Loucy (cell line): ENCODE results near the gene KMT2E.

Source experiments
- EZH2phosphoT487 ChIP-seq: fragments of 200-600 bp; IDR thresholded peaks from 2 replicates; pipeline ENCODE4 v1.6.1; 2018; ENCODE audit warnings: antibody characterized with exemption, mild to moderate bottlenecking, moderate library complexity, borderline replicate concordance
- TF ChIP-seq, protein P1 (sequence below): fragments of 200-600 bp; sonication (generic); conservative IDR thresholded peaks from 2 replicates; pipeline ENCODE4 v1.5.1; 2014; ENCODE audit warnings: mild to moderate bottlenecking, antibody characterized with exemption, low read length

DNA sequence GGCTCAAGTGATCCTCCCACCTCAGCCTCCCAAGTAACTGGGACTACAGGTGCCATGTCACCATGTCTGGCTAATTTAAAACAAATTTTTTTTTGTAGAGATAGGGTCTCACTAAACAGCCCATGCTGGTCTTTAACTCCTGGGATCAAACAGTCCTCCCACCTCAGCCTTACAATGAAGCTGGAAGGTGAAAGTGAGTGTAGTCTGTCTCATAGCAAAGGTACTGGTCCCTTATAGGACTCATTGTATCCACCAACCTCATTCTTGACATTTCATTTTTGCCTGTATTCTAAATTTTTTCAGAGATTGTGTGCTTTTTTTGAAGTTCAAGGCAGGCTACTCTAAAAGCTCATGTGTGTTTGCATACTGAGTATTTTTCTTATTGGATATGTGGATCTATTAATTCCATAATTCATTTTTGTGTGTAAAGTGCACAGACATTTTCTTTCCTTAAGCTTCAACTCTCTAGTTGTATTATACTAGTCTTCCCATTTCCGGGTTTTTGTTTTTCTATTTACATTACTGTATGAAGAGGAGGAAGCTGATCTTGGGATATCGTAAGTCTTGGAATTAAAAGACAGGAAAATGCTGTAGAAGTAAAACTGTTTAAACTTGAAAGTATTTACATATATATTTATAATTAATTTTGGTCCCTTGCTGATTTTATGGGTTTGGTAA lies 13.3 kb downstream of the KMT2E start:
- TF ChIP-seq, protein P1, sequence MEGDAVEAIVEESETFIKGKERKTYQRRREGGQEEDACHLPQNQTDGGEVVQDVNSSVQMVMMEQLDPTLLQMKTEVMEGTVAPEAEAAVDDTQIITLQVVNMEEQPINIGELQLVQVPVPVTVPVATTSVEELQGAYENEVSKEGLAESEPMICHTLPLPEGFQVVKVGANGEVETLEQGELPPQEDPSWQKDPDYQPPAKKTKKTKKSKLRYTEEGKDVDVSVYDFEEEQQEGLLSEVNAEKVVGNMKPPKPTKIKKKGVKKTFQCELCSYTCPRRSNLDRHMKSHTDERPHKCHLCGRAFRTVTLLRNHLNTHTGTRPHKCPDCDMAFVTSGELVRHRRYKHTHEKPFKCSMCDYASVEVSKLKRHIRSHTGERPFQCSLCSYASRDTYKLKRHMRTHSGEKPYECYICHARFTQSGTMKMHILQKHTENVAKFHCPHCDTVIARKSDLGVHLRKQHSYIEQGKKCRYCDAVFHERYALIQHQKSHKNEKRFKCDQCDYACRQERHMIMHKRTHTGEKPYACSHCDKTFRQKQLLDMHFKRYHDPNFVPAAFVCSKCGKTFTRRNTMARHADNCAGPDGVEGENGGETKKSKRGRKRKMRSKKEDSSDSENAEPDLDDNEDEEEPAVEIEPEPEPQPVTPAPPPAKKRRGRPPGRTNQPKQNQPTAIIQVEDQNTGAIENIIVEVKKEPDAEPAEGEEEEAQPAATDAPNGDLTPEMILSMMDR, result no peak
- TF ChIP-seq EZH2phosphoT487, result no peak
